DMS 273 (cell line): ENCODE data around the gene S100A13.
A peak's percentile ranks its signal among the peaks of the same experiment; 100 is the strongest.
"Not testable (repeated sequence)": the region's sequence is repeated elsewhere in the genome, so short reads cannot be mapped to it uniquely, and the experiment has no call there.

Experiments used
- DNase-seq: peaks from one replicate; lab custom pipeline; 2025; ENCODE audit not compliant: unreplicated experiment; lab: John Stamatoyannopoulos, UW

The S100A13 gene

GRCh38 chr1:153626904-153627714 lies at the start of gene S100A13:
S100A13 (minus strand) TSS chr1:153627505; CDS start chr1:153626472, 1,033 bp downstream.
- peak; percentile 95 for DNase-seq

- DNase-seq: no peak
Measured at GRCh38 chr1:153673511-153673910, 46.2 kb upstream of the S100A13 start.

GRCh38 chr1:153671628-153672353 lies 44.5 kb upstream of the S100A13 start:
- peak; percentile 76 for DNase-seq

- DNase-seq: peak; percentile 99
Measured at GRCh38 chr1:153670859-153671627, 43.7 kb upstream of the S100A13 start, which contains the start of gene ILF2. ILF2 (minus strand) TSS chr1:153670993; CDS start chr1:153670922, 71 bp downstream.

- DNase-seq: peak; percentile 45
Measured at GRCh38 chr1:153670257-153670858, 43.1 kb upstream of the S100A13 start.

- DNase-seq: no peak
Measured at GRCh38 chr1:153669606-153670005, 42.3 kb upstream of the S100A13 start.

GRCh38 chr1:153668672-153669071 lies 41.4 kb upstream of the S100A13 start:
- DNase-seq: not testable (repeated sequence)

GRCh38 chr1:153667439-153667838 lies 40.1 kb upstream of the S100A13 start:
- DNase-seq: no peak

GRCh38 chr1:153663211-153663610 lies 35.9 kb upstream of the S100A13 start:
- no peak for DNase-seq

GRCh38 chr1:153662269-153662668 lies 35.0 kb upstream of the S100A13 start:
- DNase-seq: no peak

- DNase-seq: peak; percentile 54
Measured at GRCh38 chr1:153661111-153661708, 33.9 kb upstream of the S100A13 start.

- DNase-seq: no peak
Measured at GRCh38 chr1:153659656-153660055, 32.4 kb upstream of the S100A13 start.

GRCh38 chr1:153659175-153659534 lies 31.9 kb upstream of the S100A13 start:
- no peak for DNase-seq

GRCh38 chr1:153658400-153659174 lies 31.3 kb upstream of the S100A13 start, which contains the start of gene SNAPIN:
SNAPIN (plus strand) TSS chr1:153658703; CDS start chr1:153658744, 41 bp downstream.
- peak; percentile 96 for DNase-seq

GRCh38 chr1:153655333-153655732 lies 28.0 kb upstream of the S100A13 start:
- DNase-seq: no peak

GRCh38 chr1:153652805-153653500 lies 25.6 kb upstream of the S100A13 start:
- no peak for DNase-seq

GRCh38 chr1:153651771-153652170 lies 24.5 kb upstream of the S100A13 start:
- DNase-seq: peak; percentile 60

- DNase-seq: peak; percentile 58
Measured at GRCh38 chr1:153649863-153650235, 22.5 kb upstream of the S100A13 start.
